Parathyroid adenoma (tissue), 2 donors: ENCODE data around the gene RBM19.

Source experiments
- H2AFZ ChIP-seq: fragments of 300-600 bp; sonication (generic); one replicate; pipeline ENCODE4 v1.7.0; 2017; ENCODE audit warnings: antibody characterized with exemption, mild to moderate bottlenecking
- H3K27ac ChIP-seq: fragments of 300-600 bp; sonication (generic); one replicate; pipeline ENCODE4 v1.7.0; 2017
- H3K27me3 ChIP-seq: fragments of 300-600 bp; sonication (generic); one replicate; pipeline ENCODE4 v1.7.0; 2017; ENCODE audit warnings: low read length; ENCODE audit not compliant: control insufficient read depth, insufficient read depth
- H3K36me3 ChIP-seq: fragments of 300-600 bp; sonication (generic); one replicate; pipeline ENCODE4 v1.7.0; 2017; ENCODE audit warnings: low read length; ENCODE audit not compliant: control insufficient read depth, insufficient read depth
- H3K4me1 ChIP-seq: fragments of 300-600 bp; sonication (generic); one replicate; pipeline ENCODE4 v1.7.0; 2017; ENCODE audit warnings: control low read depth
- H3K4me2 ChIP-seq: fragments of 300-600 bp; sonication (generic); one replicate; pipeline ENCODE4 v1.7.0; 2017; ENCODE audit warnings: low read length
- H3K4me3 ChIP-seq: fragments of 300-600 bp; sonication (generic); one replicate; pipeline ENCODE4 v1.7.0; 2017; ENCODE audit warnings: low read depth, low read length
- H3K79me2 ChIP-seq: fragments of 300-600 bp; sonication (generic); one replicate; pipeline ENCODE4 v1.7.0; 2017; ENCODE audit warnings: control low read depth
- H3K9ac ChIP-seq: fragments of 300-600 bp; sonication (generic); one replicate; pipeline ENCODE4 v1.7.0; 2017; ENCODE audit warnings: mild to moderate bottlenecking
- H3K9me3 ChIP-seq: fragments of 300-600 bp; sonication (generic); one replicate; pipeline ENCODE4 v1.7.0; 2017; ENCODE audit warnings: low read length; ENCODE audit not compliant: control insufficient read depth
- TF ChIP-seq, protein P1 (sequence below): fragments of 300-600 bp; sonication (generic); IDR thresholded peaks from one replicate; pipeline ENCODE4 v1.7.0; 2017; ENCODE audit warnings: antibody characterized with exemption, mild to moderate bottlenecking
- donor health status: primary hyperparathyroidism.

Gene RBM19

DNA sequence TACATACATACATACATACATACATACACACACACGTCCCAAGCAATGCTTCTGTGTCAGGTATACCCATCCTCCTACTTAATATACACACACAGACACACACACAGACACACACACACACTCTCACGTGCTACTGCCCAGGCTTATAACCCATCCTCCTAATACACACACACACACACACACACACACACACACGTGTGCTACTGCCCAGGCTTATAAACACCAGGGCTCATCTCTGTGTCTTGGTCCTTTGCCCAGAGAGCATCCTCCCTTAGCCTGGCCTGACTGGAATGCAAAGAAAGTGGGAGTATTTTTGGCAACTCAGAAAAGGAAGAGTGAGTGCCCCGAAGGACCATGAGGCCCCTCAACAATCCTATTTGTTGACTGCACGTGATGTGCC is 129.0 kb downstream of the RBM19 start:
- no peaks in the 10 kb centered on the region for H3K79me2 ChIP-seq
- no peaks in the 10 kb centered on the region for H3K4me1 ChIP-seq
- no peak overlapping the region for H3K27ac ChIP-seq
- no peak overlapping the region for H3K9ac ChIP-seq
- no peaks in the 10 kb centered on the region for H3K36me3 ChIP-seq
- no peaks in the 10 kb centered on the region for H3K27me3 ChIP-seq
- H3K9me3 ChIP-seq, result no peaks in the 10 kb centered on the region
- TF ChIP-seq, protein P1, sequence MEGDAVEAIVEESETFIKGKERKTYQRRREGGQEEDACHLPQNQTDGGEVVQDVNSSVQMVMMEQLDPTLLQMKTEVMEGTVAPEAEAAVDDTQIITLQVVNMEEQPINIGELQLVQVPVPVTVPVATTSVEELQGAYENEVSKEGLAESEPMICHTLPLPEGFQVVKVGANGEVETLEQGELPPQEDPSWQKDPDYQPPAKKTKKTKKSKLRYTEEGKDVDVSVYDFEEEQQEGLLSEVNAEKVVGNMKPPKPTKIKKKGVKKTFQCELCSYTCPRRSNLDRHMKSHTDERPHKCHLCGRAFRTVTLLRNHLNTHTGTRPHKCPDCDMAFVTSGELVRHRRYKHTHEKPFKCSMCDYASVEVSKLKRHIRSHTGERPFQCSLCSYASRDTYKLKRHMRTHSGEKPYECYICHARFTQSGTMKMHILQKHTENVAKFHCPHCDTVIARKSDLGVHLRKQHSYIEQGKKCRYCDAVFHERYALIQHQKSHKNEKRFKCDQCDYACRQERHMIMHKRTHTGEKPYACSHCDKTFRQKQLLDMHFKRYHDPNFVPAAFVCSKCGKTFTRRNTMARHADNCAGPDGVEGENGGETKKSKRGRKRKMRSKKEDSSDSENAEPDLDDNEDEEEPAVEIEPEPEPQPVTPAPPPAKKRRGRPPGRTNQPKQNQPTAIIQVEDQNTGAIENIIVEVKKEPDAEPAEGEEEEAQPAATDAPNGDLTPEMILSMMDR, result no peak
- no peak overlapping the region for H2AFZ ChIP-seq
- H3K4me3 ChIP-seq, result no peak overlapping the region
- no peak overlapping the region for H3K4me2 ChIP-seq

DNA sequence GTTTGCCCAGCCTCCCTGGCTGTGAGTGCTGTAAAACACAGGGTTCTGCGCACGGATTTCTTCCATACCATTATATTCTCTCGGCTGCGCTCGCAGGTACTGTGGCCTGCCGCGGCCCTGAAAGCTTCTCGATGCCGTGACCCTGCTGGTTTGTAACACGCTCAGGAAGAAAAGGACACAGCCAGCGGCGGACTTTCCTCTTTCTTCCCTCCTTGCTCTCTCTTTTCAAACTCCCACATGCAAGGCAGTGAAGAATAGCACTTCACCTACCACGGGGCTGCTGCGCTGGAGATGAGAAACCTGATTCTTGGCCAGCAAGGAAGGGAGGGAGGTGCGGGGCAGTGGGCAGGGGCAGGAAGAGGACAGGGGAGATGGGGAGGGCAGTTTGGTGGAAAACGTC is 130.2 kb downstream of the RBM19 start:
- Histone ChIP-seq H2AFZ (no peak overlapping the region), H3K36me3 (no peaks in the 10 kb centered on the region), H3K4me1 (no peaks in the 10 kb centered on the region), H3K9ac (no peak overlapping the region), H3K27me3 (no peaks in the 10 kb centered on the region), H3K4me3 (no peak overlapping the region), H3K4me2 (no peak overlapping the region), H3K27ac (no peak overlapping the region), H3K79me2 (no peaks in the 10 kb centered on the region), H3K9me3 (no peaks in the 10 kb centered on the region)
- TF ChIP-seq, protein P1, result no peak

DNA sequence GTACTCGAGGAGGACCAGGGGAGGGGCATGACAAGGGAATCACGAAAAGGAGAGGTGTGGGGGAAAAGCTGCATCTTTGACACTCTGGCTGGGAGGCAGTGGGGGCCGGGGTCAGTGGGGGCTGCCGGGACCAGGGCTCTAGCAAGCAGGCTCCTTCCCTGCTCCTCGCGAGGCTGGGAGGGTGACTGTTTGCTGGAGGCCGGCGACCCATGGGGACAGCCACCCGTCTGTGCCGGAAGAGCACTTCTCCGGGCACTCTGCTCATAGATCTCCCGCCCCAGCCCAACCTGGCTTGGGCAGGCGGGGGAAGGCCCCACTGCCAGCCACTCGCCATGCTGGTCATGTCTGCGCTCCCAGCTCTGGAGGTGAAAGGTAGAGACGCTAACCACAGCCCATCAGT is 130.7 kb downstream of the RBM19 start:
- Histone ChIP-seq H3K4me2 (no peak overlapping the region), H3K79me2 (no peaks in the 10 kb centered on the region), H3K27ac (no peak overlapping the region), H3K4me3 (no peak overlapping the region), H3K27me3 (no peaks in the 10 kb centered on the region), H2AFZ (no peak overlapping the region), H3K4me1 (peaks cover 4% of the 10 kb centered on the region), H3K9ac (no peak overlapping the region), H3K36me3 (no peaks in the 10 kb centered on the region), H3K9me3 (no peaks in the 10 kb centered on the region)
- TF ChIP-seq, protein P1, result no peak

DNA sequence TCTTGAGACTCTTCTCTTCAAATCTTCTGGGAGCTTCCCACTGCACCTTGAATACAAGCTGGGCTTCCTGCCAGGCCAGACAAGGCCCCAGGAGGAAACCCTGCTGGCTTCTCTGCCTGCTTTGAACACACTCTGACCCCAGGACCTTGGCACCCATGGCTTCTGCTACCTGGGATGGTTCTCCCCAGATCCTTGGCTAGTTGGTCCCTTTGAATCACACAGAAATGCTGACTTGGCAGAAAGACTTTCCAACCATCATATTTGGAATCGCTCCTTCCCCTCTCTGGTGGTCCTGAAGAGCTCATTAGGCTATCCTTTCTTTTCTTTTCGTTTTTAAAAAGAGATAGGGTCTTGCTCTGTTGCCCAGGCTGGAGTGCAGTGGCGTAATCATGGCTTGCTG is 132.7 kb downstream of the RBM19 start:
- H3K9me3 ChIP-seq, result no peaks in the 10 kb centered on the region
- no peaks in the 10 kb centered on the region for H3K79me2 ChIP-seq
- no peak overlapping the region for H3K4me2 ChIP-seq
- H2AFZ ChIP-seq, result no peak overlapping the region
- no peak overlapping the region for H3K9ac ChIP-seq
- no peak overlapping the region for H3K4me3 ChIP-seq
- no peaks in the 10 kb centered on the region for H3K36me3 ChIP-seq
- no peak overlapping the region for H3K27ac ChIP-seq
- H3K27me3 ChIP-seq, result no peaks in the 10 kb centered on the region
- H3K4me1 ChIP-seq, result peaks cover 4% of the 10 kb centered on the region
- TF ChIP-seq, protein P1, result no peak

DNA sequence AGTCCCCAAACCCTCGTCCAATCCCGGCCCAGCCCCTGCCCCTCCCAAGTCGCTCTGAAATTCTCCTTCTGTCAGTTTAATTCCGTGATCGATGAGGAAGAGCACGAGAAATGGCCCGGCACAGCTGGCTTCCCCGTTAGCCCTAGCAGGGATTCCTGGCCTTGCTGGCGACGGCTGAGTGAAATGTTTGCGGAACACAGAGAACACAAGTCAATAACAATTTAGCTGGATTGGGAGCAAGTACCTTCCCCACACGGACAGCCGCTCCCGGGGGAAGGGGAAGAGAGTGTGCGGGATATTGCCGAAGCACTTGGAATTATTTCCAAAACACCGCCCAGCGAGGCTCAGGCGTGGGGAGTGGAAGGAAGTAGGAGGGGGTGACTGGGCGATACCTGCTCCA is 134.6 kb downstream of the RBM19 start:
- no peak overlapping the region for H3K27ac ChIP-seq
- no peak overlapping the region for H3K4me2 ChIP-seq
- TF ChIP-seq, protein P1, result no peak
- H3K9me3 ChIP-seq, result no peaks in the 10 kb centered on the region
- H3K36me3 ChIP-seq, result no peaks in the 10 kb centered on the region
- H3K27me3 ChIP-seq, result no peaks in the 10 kb centered on the region
- peaks cover 4% of the 10 kb centered on the region for H3K4me1 ChIP-seq
- H3K4me3 ChIP-seq, result no peak overlapping the region
- H3K79me2 ChIP-seq, result no peaks in the 10 kb centered on the region
- H2AFZ ChIP-seq, result no peak overlapping the region
- no peak overlapping the region for H3K9ac ChIP-seq
